Colon (tissue), 2 donors: ENCODE data around the gene BTBD18.

Experiments used
- FAIRE-seq: peaks from 2 replicates; lab custom pipeline; 2012; peaks lifted over from hg19 to GRCh38; lab: Jason Lieb, UNC
- donor health status: control.
- donor health status: control.

The BTBD18 gene

GRCh38 chr11:57751676-57752253 lies at the start of gene BTBD18:
Gene BTBD18 (minus strand): TSS chr11:57751819. CDS start chr11:57751188, 631 bp downstream.
- no peak for FAIRE-seq

- FAIRE-seq, result no peak
Measured at GRCh38 chr11:57801183-57801485, 49.5 kb upstream of the BTBD18 start.

- no peak for FAIRE-seq
Measured at GRCh38 chr11:57800444-57801182, 49.0 kb upstream of the BTBD18 start.

GRCh38 chr11:57798905-57799559 lies 47.4 kb upstream of the BTBD18 start:
- FAIRE-seq, result no peak

GRCh38 chr11:57793351-57794115 lies 41.9 kb upstream of the BTBD18 start:
- FAIRE-seq, result no peak

GRCh38 chr11:57792870-57793269 lies 41.3 kb upstream of the BTBD18 start:
- peak; percentile 49 for FAIRE-seq

GRCh38 chr11:57792060-57792541 lies 40.5 kb upstream of the BTBD18 start:
- FAIRE-seq, result no peak

- FAIRE-seq, result no peak
Measured at GRCh38 chr11:57791321-57792059, 39.9 kb upstream of the BTBD18 start.

- FAIRE-seq, result no peak
Measured at GRCh38 chr11:57788703-57789088, 37.1 kb upstream of the BTBD18 start.

GRCh38 chr11:57787920-57788702 lies 36.5 kb upstream of the BTBD18 start:
- FAIRE-seq, result no peak

GRCh38 chr11:57787006-57787604 lies 35.5 kb upstream of the BTBD18 start:
- FAIRE-seq, result no peak

GRCh38 chr11:57786436-57786835 lies 34.8 kb upstream of the BTBD18 start:
- no peak for FAIRE-seq

- no peak for FAIRE-seq
Measured at GRCh38 chr11:57785072-57785471, 33.5 kb upstream of the BTBD18 start.

GRCh38 chr11:57781529-57781943 lies 29.9 kb upstream of the BTBD18 start:
- FAIRE-seq, result no peak

GRCh38 chr11:57779276-57779675 lies 27.7 kb upstream of the BTBD18 start:
- no peak for FAIRE-seq

GRCh38 chr11:57778318-57779037 lies 26.9 kb upstream of the BTBD18 start:
- no peak for FAIRE-seq

GRCh38 chr11:57777969-57778317 lies 26.3 kb upstream of the BTBD18 start:
- FAIRE-seq, result no peak

- FAIRE-seq, result no peak
Measured at GRCh38 chr11:57776577-57777210, 25.1 kb upstream of the BTBD18 start.

GRCh38 chr11:57776031-57776521 lies 24.5 kb upstream of the BTBD18 start:
- no peak for FAIRE-seq
